ENCODE measurements around the gene MVK.

MVK gene

GRCh38 chr12:109611223-109611622, 37.6 kb downstream of the MVK start:
- no peak for DNase-seq

GRCh38 chr12:109612003-109612402, 38.4 kb downstream of the MVK start:
- DNase-seq, result no peak

- DNase-seq, result no peak
Observed at GRCh38 chr12:109612975-109613502, 39.4 kb downstream of the MVK start.

- DNase-seq, result no peak
Observed at GRCh38 chr12:109613649-109614455, 40.3 kb downstream of the MVK start.

DNA sequence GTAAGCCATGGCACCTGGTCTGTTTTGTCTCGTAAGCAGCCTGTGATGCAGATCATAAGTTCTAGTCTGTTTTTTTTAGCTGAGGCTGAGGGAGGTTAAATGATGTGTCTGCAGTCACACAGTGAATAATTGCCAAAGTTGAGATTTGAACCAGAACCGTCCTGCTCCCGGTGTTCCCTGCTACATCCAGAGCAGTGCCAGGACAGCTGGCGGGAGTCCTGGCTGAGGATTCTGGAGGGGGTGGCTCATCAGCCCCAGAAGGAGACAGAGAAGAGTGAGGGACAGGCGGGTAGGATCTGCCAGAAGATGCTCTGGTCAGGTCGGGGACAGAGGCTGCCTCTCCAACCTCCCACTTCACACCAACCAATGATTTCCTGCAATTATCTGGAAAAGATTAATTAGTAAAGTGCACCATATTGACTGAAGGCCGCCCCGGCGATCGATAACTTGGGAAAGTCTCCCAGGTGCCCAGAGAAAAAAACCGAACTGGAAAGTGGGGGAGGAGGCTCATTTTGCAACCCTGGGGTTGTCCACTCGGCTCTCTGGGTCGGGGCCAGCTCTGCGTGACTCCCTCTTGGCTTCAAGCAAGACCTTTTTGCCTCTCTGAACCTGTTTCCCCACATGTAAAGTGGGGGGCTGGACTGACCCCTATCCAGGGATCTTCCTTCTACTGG, 42.1 kb downstream of the MVK start:
- DNase-seq, result no peak

- no peak for DNase-seq
Observed at GRCh38 chr12:109617491-109617890, 43.9 kb downstream of the MVK start.

- DNase-seq, result no peak
Observed at GRCh38 chr12:109618082-109618481, 44.5 kb downstream of the MVK start.

- DNase-seq, result no peak
Observed at GRCh38 chr12:109619002-109619604, 45.5 kb downstream of the MVK start.

- no peak for DNase-seq
Observed at GRCh38 chr12:109621211-109621694, 47.7 kb downstream of the MVK start.

- no peak for DNase-seq
Observed at GRCh38 chr12:109621901-109622364, 48.3 kb downstream of the MVK start.

DNA sequence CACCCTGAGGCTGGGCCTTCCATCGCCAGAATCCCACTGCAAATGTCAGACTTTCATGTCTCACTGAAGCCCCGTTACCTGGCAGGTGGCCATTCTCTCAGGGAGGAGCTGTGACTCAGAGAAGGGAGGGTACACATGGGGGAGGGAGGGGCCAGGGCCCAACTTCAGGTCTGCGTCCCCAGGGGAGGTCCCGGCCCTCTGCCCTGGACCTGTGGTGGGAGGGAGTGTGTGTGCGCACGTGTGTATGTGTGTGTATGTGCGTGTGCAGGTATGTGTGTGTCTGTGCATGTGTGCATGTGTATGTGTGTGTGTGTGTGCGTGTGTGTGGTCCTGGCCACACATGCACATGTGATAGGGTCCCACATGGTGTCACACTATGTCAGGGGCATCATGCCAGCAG, 50.9 kb downstream of the MVK start:
- DNase-seq, result no peak

DNA sequence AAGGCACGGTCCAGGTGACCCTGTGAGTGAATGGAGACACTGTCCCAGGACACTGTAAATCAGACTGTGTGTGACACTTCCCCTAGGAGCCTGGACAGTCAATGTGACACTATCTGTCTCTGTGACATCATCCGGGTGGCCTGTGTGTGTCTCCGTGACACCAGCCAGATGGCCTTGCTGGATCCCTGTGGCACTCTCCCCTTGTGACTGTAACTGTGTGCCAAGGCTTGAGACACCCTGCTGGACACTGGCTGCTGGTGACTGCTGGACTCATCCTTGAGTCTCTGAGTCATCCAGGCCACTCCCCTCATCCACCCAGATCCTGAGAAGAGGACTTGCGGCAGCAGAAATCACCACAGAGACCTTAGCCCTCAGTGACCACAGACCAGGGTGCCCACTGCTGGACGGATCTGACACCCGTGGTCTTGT, 51.6 kb downstream of the MVK start:
- no peak for DNase-seq

DNA sequence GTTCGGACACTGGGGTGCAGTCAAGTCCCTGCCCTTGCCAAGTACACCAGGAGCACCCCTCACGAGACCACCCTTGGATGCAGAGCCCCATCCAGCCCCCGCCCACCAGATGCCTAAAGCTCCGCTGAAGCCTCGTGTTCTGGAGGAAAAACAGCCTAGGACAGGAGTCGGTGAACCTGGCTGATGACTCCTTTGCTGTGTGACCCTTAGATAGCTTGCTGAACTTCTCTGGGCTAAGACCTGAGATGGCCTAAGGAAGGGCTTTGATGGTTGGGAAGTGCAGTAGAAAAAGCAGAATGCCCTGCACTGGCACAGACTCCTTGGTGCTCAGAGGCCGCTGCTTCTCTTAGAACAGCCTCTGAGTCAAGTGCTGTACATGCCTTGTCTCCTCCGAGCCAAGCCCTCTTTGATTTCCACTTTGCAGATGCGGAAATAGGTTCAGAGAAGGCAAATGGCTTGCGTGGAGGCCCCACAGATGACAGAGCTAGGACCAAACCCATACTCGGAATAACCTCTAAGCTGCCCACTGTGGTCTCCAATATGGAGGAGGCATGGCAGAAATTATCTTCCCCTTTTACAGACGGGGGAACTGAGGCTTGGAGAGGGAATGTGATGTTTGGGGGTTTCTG, 52.3 kb downstream of the MVK start:
- DNase-seq, result no peak

- no peak for DNase-seq
Observed at GRCh38 chr12:109626378-109627115, 53.0 kb downstream of the MVK start.

DNA sequence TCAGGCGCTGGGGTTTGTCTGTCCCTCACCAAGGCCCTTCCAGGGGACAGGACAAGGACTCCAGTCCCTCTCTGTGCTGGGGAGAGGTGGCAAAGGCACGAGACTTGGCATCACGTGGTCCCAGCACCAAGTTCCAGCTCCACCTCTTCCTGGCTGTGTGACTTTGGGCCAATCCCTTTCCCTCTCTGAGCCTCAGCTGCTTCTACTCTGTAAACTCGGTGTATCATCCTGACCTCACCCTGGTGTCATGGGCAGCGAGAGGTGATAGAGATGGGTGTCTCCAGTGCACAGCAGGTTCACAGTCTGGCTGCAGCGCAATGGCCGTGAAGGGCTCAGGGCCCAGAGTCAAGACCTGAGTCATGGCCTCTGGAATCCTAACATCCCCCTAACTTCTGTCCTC, 54.0 kb downstream of the MVK start:
- DNase-seq, result no peak

GRCh38 chr12:109630107-109630506, 56.5 kb downstream of the MVK start:
- DNase-seq, result no peak

DNA sequence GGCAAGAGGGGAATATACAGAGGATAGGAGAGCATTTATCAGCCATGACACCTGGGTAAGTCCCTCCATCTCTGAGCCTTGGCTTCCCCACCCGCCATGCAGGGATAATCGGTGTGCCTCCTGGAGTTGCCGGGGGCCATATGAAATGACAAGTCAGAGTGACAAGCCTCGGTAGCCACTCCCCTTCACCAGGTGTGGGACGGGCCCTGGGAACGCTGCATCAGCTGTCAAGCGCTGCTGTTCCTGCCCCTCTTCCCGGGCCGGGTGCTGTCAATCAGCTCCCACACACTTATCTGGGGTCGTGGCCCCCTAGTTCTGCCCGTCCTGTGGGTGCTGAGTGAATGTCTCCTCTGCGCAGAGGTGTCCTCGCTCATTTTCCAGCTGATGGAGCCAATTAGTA, 57.2 kb downstream of the MVK start:
- no peak for DNase-seq

- no peak for DNase-seq
Observed at GRCh38 chr12:109631302-109631701, 57.7 kb downstream of the MVK start.

DNA sequence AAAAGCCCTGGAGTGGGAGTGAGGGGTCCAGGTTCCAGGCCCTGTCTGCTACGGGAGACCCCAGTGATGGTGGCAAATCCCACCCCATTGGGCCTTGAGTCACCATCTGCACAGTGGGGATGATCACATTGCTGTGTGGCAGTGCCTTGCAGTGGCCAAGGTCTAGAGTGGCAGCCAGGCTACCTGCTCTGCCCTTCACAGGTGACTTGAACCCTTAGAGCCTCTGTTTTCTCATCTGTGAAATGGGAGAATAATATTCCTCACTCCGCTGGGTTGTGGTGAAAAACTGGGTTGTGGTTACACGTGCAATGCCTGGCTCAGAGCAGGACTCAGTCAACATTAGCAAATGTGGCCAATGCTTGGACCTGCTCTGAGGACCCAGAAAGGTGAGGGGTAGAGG, 58.2 kb downstream of the MVK start:
- no peak for DNase-seq

DNA sequence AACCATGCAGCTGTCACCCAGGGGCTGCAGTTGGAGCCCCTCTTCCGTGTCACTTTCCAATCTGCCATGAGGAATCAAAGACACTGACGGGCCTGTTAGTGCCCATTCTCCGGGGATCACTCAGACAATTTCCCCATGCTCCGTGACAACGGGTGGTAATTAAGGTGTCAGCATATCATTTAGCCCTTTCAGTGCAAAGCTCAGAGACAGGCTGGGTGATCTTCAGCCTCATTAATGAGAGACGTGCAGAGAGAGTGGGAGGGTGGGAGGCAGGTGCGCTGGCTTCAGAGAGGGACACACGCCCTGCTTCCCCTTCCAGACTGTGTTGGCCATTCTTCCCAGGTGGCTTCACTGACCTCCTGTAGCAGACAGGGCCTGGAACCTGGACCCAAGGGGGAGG, 58.7 kb downstream of the MVK start:
- no peak for DNase-seq

GRCh38 chr12:109635717-109636116, 62.1 kb downstream of the MVK start:
- DNase-seq, result no peak

DNA sequence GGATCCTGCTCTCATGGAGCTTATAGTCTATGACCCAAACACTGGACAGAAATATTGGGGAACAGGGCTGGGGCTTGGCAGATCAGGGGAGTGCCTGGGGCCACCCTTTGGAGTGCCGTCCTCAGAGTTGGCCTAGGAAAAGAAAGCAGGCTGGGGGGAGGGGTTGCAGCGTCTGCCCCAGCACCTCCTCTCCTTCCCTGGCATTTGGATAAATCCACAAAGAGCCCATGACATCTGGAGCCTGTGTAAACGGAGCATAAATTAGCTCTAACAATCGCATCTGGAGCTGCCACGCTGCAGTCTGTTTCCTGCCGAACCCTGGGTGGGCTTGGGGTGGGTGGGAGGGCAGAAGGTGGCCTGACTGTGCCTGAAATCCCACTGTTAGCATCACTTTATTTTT, 63.8 kb downstream of the MVK start:
- no peak for DNase-seq
